Tibial artery (tissue), 4 donors: Measurements from ENCODE around the gene DISP3.

ENCODE experiments used
- DNase-seq, 2 donors: peaks; one replicate each; pipeline ENCODE4 v3.0.0-alpha.2; 2019
- H3K27ac ChIP-seq, 2 donors: fragments of 200-600 bp; sonication (generic) in 1 of 2; 1 replicate in 1 of 2; 2 replicates in 1 of 2; pipeline ENCODE4 v1.5.1; 2018 to 2019; ENCODE audit warnings: mild to moderate bottlenecking in 1 of 2
- H3K27me3 ChIP-seq, 2 donors: fragments of 200-600 bp; sonication (generic) in 1 of 2; one replicate each; pipeline versions ENCODE4 v1.5.1 to v1.6.0; 2016 to 2019
- H3K36me3 ChIP-seq, 3 donors: fragments of 200-600 bp; sonication (generic) in 2 of 3; one replicate each; pipeline ENCODE4 v1.5.1; 2016 to 2019; ENCODE audit warnings: mild to moderate bottlenecking in 2 of 3
- H3K4me1 ChIP-seq, 4 donors: fragments of 200-600 bp; sonication (generic) in 2 of 4; 1 replicate in 3 of 4; 2 replicates in 1 of 4; pipeline ENCODE4 v1.5.1; 2016 to 2019
- H3K4me3 ChIP-seq, 2 donors: fragments of 200-600 bp; sonication (generic) in 1 of 2; 1 replicate in 1 of 2; 2 replicates in 1 of 2; pipeline ENCODE4 v1.5.1; 2018 to 2019; ENCODE audit warnings: mild to moderate bottlenecking in 2 of 2
- H3K9me3 ChIP-seq, 3 donors: fragments of 200-600 bp; sonication (generic) in 1 of 3; one replicate each; pipeline ENCODE4 v1.5.1; 2016 to 2019
- CTCF ChIP-seq, 2 experiments: fragments of 200-600 bp in 1 of 2; fragments of 450-650 bp in 1 of 2; IDR thresholded peaks; one replicate each; pipeline ENCODE4 v1.5.1; 2017 to 2019; ENCODE audit warnings: antibody characterized with exemption in 2 of 2, mild to moderate bottlenecking in 1 of 2, moderate library complexity in 1 of 2
- intact Hi-C: fragments of 100-400 bp; cut with DNase I; formaldehyde crosslinking; loops from one replicate; pipeline ENCODE4 v1.15.0; 2023; ENCODE audit warnings: low total_unique reads

The DISP3 gene

GRCh38 chr1:11443961-11444658 is 34.8 kb upstream of the DISP3 start:
- DNase-seq = no peak
- intact Hi-C loops = no loop called here
- no peaks in the 10 kb centered on the region for H3K4me1 ChIP-seq
- H3K9me3 ChIP-seq = no peaks in the 10 kb centered on the region
- TF ChIP-seq CTCF (IDR thresholded peaks at IDR 0.05) = no peak
- no peak overlapping the region for H3K27ac ChIP-seq
- no peaks in the 10 kb centered on the region for H3K36me3 ChIP-seq
- peaks cover 0 to 80% of the 10 kb centered on the region in 2 donors for H3K27me3 ChIP-seq
- H3K4me3 ChIP-seq = no peak overlapping the region

DNA sequence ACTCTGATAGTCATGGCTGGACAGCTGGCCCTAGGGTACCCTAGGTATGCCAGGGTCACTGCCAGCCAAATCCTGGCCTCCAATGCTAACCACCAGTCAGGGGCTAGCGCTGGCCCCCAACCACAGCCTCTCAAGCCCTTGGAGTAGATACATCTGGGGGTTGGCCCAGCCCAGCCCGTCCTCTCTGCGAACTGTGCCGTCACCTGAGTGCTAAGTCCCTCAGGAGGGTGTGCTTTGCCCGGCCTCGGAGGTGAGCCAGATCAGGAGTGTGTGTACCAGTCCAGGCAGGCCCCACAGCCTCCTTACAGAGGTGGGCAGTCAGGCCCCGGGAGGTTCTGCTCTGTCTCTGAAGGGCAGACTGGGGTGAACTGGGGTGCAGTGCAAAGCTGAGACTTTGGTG is 34.0 kb upstream of the DISP3 start:
- Histone ChIP-seq H3K36me3 (no peaks in the 10 kb centered on the region), H3K27ac (no peak overlapping the region), H3K4me3 (no peak overlapping the region), H3K9me3 (no peaks in the 10 kb centered on the region), H3K27me3 (peaks cover 0 to 80% of the 10 kb centered on the region in 2 donors), H3K4me1 (no peaks in the 10 kb centered on the region)
- intact Hi-C loops = no loop called here
- TF ChIP-seq CTCF (IDR thresholded peaks at IDR 0.05) = no peak
- no peak for DNase-seq

GRCh38 chr1:11447903-11448302 is 31.1 kb upstream of the DISP3 start:
- TF ChIP-seq CTCF (IDR thresholded peaks at IDR 0.05) = no peak
- H3K36me3 ChIP-seq = no peaks in the 10 kb centered on the region
- H3K27me3 ChIP-seq = peaks cover 0 to 90% of the 10 kb centered on the region in 2 donors
- no peak for DNase-seq
- H3K9me3 ChIP-seq = no peaks in the 10 kb centered on the region
- no peak overlapping the region for H3K4me3 ChIP-seq
- H3K27ac ChIP-seq = no peak overlapping the region
- H3K4me1 ChIP-seq = no peaks in the 10 kb centered on the region
- intact Hi-C loops = no loop called here

DNA sequence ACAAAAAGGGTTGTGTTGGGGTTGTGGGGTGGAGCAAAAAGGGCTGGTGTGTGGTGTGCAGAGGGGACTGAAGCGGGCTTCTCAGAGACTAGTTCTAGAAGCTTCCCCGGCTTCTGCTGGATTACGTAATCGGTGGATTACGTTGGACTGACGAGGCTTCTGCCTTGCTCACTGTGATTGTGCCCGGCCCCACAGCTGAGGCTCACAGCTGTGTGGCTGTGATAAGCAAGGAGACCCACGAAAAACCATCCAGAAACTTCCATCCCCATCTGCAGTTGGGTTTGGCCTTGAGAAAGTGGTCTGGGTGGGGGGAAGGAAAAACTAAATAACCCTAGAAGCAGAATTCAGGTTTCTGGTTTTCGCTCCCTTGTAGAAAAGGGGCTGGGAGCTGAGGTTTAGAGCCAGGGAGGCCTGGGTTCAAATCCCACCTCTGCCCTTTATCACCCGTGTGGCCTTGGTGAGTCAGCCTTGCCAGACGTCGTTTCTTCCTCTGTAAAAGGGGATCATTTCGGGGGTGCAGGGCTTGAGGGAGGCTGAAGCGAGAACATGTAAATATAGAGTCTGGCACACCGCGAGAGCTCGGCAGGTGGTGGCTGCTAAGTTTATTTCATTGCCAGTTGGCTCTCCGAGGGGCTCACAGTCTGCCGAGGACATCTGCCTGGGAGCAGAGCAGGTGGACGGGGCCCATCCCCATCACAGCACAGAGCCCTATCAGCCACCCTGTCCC is 30.4 kb upstream of the DISP3 start:
- no peak for TF ChIP-seq CTCF (IDR thresholded peaks at IDR 0.05)
- DNase-seq = no peak
- no peak overlapping the region for H3K27ac ChIP-seq
- intact Hi-C loops = no loop called here
- no peaks in the 10 kb centered on the region for H3K4me1 ChIP-seq
- no peaks in the 10 kb centered on the region for H3K36me3 ChIP-seq
- peaks cover 0 to 90% of the 10 kb centered on the region in 2 donors for H3K27me3 ChIP-seq
- no peak overlapping the region for H3K4me3 ChIP-seq
- no peaks in the 10 kb centered on the region for H3K9me3 ChIP-seq

- DNase-seq = no peak
- H3K9me3 ChIP-seq = no peaks in the 10 kb centered on the region
- no peak for TF ChIP-seq CTCF (IDR thresholded peaks at IDR 0.05)
- no peak overlapping the region for H3K27ac ChIP-seq
- H3K4me1 ChIP-seq = no peaks in the 10 kb centered on the region
- intact Hi-C loops = no loop called here
- peaks cover 0 to 90% of the 10 kb centered on the region in 2 donors for H3K27me3 ChIP-seq
- H3K4me3 ChIP-seq = no peak overlapping the region
- no peaks in the 10 kb centered on the region for H3K36me3 ChIP-seq
These were observed 29.9 kb upstream of the DISP3 start for GRCh38 chr1:11449100-11449403.
